Caco-2 (cell line): ENCODE measurements around the gene ITFG2. TPM values are rescaled to one million over a fixed set of nuclear protein-coding genes. Genes with fewer than 3 reads are reported as not detected.

Experiments
- BruUV-seq: library from RNA; stranded (reverse); fragments of 400-500 nt; replicated peaks from 2 replicates; lab custom pipeline; 2021; lab: Mats Ljungman, UMichigan
- CTCF ChIA-PET: fragments of 300-600 bp; sonication (Branson Sonifier 250); formaldehyde crosslinking; loops from one replicate; lab custom pipeline; 2022; ENCODE audit warnings: antibody characterized with exemption; lab: Charles Lee
- POLR2A ChIA-PET: fragments of 300-600 bp; sonication (Branson Sonifier 250); formaldehyde crosslinking; loops from one replicate; lab custom pipeline; 2022; ENCODE audit warnings: antibody characterized with exemption; lab: Charles Lee
- DNase-seq, 2 experiments: peaks; one replicate each; pipeline versions ENCODE4 v3.0.0 to v3.0.0-alpha.2; 2020 to 2022
- H3K27me3 ChIP-seq: replicated peaks from 2 replicates; pipeline ENCODE4 v1.6.0; 2011; ENCODE audit warnings: low read length; ENCODE audit not compliant: control insufficient read depth, insufficient read depth
- H3K36me3 ChIP-seq: 2 replicates; pipeline ENCODE4 v1.5.1; 2011; ENCODE audit warnings: low read length; ENCODE audit not compliant: control insufficient read depth, insufficient read depth
- H3K4me1 ChIP-seq: fragments of 250-450 bp; sonication (Bioruptor Pico); 2 replicates; pipeline ENCODE4 v1.5.1; 2020; ENCODE audit warnings: mild to moderate bottlenecking
- H3K4me3 ChIP-seq: 2 replicates; pipeline ENCODE4 v1.5.1; 2011; ENCODE audit warnings: low read depth, mild to moderate bottlenecking, control low read depth, low read length
- H3K9me3 ChIP-seq: fragments of 250-450 bp; sonication (Bioruptor Pico); 2 replicates; pipeline ENCODE4 v1.5.1; 2020; ENCODE audit warnings: mild to moderate bottlenecking, moderate library complexity
- H3K27ac Mint-ChIP-seq: one replicate; pipeline ENCODE4 v1.8.0; 2022; ENCODE audit warnings: mixed read lengths; ENCODE audit not compliant: unreplicated experiment
- H3K27me3 Mint-ChIP-seq: one replicate; pipeline ENCODE4 v1.8.0; 2022; ENCODE audit warnings: mixed read lengths; ENCODE audit not compliant: insufficient read depth, unreplicated experiment
- H3K36me3 Mint-ChIP-seq: one replicate; pipeline ENCODE4 v1.8.0; 2022; ENCODE audit warnings: mild to moderate bottlenecking, mixed read lengths; ENCODE audit not compliant: insufficient read depth, unreplicated experiment
- H3K4me1 Mint-ChIP-seq: one replicate; pipeline ENCODE4 v1.8.0; 2022; ENCODE audit warnings: low read depth, mixed read lengths; ENCODE audit not compliant: unreplicated experiment
- H3K4me3 Mint-ChIP-seq: one replicate; pipeline ENCODE4 v1.8.0; 2022; ENCODE audit warnings: mild to moderate bottlenecking, moderate library complexity, mixed read lengths; ENCODE audit not compliant: unreplicated experiment
- H3K9me3 Mint-ChIP-seq: one replicate; pipeline ENCODE4 v1.8.0; 2022; ENCODE audit warnings: mixed read lengths; ENCODE audit not compliant: unreplicated experiment
- CTCF ChIP-seq, 2 experiments: fragments of 200-600 bp in 1 of 2; IDR thresholded peaks; 1 replicate in 1 of 2; 2 replicates in 1 of 2; pipeline versions ENCODE4 v1.5.1 to v1.8.0; 2011 to 2022; ENCODE audit warnings: antibody characterized with exemption in 1 of 2, control low read depth in 1 of 2, inconsistent platforms in 1 of 2, low read depth in 1 of 2, low read length in 1 of 2, mild to moderate bottlenecking in 1 of 2, moderate library complexity in 1 of 2; ENCODE audit not compliant: insufficient read depth in 1 of 2, severe bottlenecking in 1 of 2, unreplicated experiment in 1 of 2
- intact Hi-C: fragments of 100-400 bp; cut with micrococcal nuclease; formaldehyde crosslinking; loops from one replicate; pipeline ENCODE4 v1.10.0; 2022; ENCODE audit not compliant: unreplicated experiment
- total RNA-seq: library from RNA; stranded (reverse); gene quantifications from 2 replicates; pipeline ENCODE4 v1.2.3, GENCODE V29; 2022

Gene ITFG2
- total RNA-seq, 1 experiment from 2014 or later: 52.6 TPM

DNA sequence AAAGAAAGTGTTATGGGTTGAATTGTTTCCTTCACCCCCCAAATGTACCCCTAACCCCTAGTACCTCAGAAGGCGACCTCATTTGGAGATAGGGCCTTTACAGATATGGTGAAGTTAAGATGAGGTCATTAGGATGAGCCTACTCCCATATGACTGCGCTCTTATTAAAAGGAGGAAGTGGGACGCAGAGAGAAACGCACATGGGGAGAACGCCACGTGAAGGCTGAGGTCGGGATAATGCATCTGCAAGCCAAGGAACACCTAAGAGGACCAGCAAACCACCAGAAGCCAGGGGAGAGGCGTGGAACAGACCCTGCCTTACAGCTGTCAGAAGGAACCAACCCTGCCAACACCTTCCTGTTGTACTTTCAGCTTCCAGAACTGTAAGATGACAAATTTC is 24.1 kb downstream of the ITFG2 start:
- no peak for DNase-seq
- no peak overlapping the region for H3K4me3 Mint-ChIP-seq
- no peak for TF ChIP-seq CTCF (IDR thresholded peaks at IDR 0.05; ENCODE audit: insufficient read depth in 1 of 2, low read depth in 1 of 2, low read length in 1 of 2, severe bottlenecking in 1 of 2, unreplicated experiment in 1 of 2)
- ChIA-PET CTCF (interaction anchor here (1.1 to 2.1 kb wide), 2 partner anchors 198 to 205 kb away, joined by 3 to 6 read pairs; no protein-coding TSS in a partner anchor), POLR2A (no interaction called here)
- Histone ChIP-seq H3K4me1 (no peaks in the 10 kb centered on the region), H3K27me3 (no peaks in the 10 kb centered on the region), H3K4me3 (no peak overlapping the region), H3K9me3 (no peaks in the 10 kb centered on the region; the same call in 1 of the 2 replicates), H3K36me3 (no peaks in the 10 kb centered on the region)
- no TSS peak for BruUV-seq
- H3K27ac Mint-ChIP-seq: no peak overlapping the region
- peaks cover 5% of the 10 kb centered on the region for H3K27me3 Mint-ChIP-seq
- intact Hi-C loops: no loop called here
- H3K36me3 Mint-ChIP-seq: peaks cover 3% of the 10 kb centered on the region
- no peaks in the 10 kb centered on the region for H3K9me3 Mint-ChIP-seq
- no peaks in the 10 kb centered on the region for H3K4me1 Mint-ChIP-seq

DNA sequence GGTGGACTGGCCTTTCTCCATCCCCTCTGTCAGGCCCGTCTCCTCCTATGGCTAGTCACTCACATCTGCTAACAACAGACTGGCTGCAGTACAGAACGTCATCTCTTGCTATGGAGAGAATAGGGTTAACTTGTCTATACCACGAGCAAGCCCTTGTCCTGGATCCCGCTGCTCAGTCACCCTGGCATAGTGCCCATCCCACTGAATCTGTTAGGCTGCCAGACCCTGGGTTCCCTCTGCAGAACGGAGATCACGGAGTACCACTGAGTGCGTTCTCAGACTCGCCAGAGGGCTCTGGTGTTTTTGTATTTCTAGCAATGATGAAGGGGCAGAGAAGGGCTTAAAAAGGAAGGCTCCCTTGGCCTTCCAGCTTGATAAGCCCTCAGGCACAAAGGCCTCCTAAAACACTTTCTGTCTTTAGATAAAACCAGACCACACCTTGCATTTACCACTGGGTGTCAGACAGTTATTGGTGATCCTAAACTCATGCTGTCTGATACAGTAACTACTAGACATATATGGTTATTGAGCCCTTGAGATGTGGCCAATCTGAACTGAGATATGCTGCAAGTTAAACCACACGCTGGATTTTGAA is 28.7 kb downstream of the ITFG2 start:
- Histone ChIP-seq H3K4me1 (peaks cover 10% of the 10 kb centered on the region), H3K36me3 (no peaks in the 10 kb centered on the region), H3K27me3 (no peaks in the 10 kb centered on the region), H3K9me3 (no peaks in the 10 kb centered on the region; the same call in 1 of the 2 replicates), H3K4me3 (no peak overlapping the region)
- Mint-ChIP-seq H3K36me3 (no peaks in the 10 kb centered on the region), H3K9me3 (no peaks in the 10 kb centered on the region), H3K4me3 (no peak overlapping the region), H3K27ac (no peak overlapping the region), H3K27me3 (no peaks in the 10 kb centered on the region), H3K4me1 (peaks cover 10% of the 10 kb centered on the region)
- intact Hi-C loops: no loop called here
- no TSS peak for BruUV-seq
- no peak for DNase-seq
- POLR2A ChIA-PET: no interaction called here
- CTCF ChIA-PET: interaction anchor here (0.5 kb wide), 1 partner anchor 401 kb away, joined by 3 read pairs; no protein-coding TSS in a partner anchor
- no peak for TF ChIP-seq CTCF (IDR thresholded peaks at IDR 0.05; ENCODE audit: insufficient read depth in 1 of 2, low read depth in 1 of 2, low read length in 1 of 2, severe bottlenecking in 1 of 2, unreplicated experiment in 1 of 2)

DNA sequence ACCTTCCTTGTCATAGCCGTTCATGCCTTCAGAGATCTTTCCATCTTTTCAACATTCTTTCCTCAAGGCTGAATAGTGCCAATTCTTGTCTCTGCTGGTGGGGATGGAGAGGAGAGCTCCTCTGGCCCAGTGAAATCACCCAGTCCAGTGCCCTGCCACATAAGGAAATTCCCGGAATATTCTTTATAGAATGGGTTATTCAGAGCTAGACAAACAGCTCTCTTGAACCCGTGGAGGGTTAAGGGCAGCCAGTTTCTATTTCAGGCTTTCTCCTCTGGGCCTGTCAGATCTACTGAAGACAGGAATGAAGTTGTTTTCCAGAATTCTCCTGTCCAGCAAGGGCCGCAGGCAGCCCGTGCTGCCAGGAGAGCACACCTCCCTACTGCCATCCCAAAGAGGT is 30.5 kb downstream of the ITFG2 start:
- Mint-ChIP-seq H3K27me3 (no peaks in the 10 kb centered on the region), H3K9me3 (no peaks in the 10 kb centered on the region), H3K27ac (no peak overlapping the region), H3K36me3 (no peaks in the 10 kb centered on the region), H3K4me3 (no peak overlapping the region), H3K4me1 (peaks cover 10% of the 10 kb centered on the region)
- Histone ChIP-seq H3K27me3 (no peaks in the 10 kb centered on the region), H3K4me3 (no peak overlapping the region), H3K4me1 (peaks cover 10% of the 10 kb centered on the region), H3K9me3 (no peaks in the 10 kb centered on the region; the same call in 1 of the 2 replicates), H3K36me3 (no peaks in the 10 kb centered on the region)
- intact Hi-C loops: no loop called here
- DNase-seq: no peak
- TF ChIP-seq CTCF (IDR thresholded peaks at IDR 0.05; ENCODE audit: insufficient read depth in 1 of 2, low read depth in 1 of 2, low read length in 1 of 2, severe bottlenecking in 1 of 2, unreplicated experiment in 1 of 2): no peak
- CTCF ChIA-PET: no interaction called here
- BruUV-seq: no TSS peak
- POLR2A ChIA-PET: no interaction called here
